IMR-90 (cell line): ENCODE measurements around the gene PKD1L1. TPM values are rescaled to one million over a fixed set of nuclear protein-coding genes. Genes with fewer than 3 reads are reported as not detected.

Experiments
- ATAC-seq: fragments of 200-7000 bp; cut with Tn5 transposase; 2 replicates; pipeline ENCODE4 v1.9.1; 2020; ENCODE audit warnings: low read depth, mild to moderate bottlenecking, moderate library complexity
- BruUV-seq: library from RNA; stranded (reverse); fragments of 400-500 nt; replicated peaks from 2 replicates; lab custom pipeline; 2021; lab: Mats Ljungman, UMichigan
- CTCF ChIA-PET: fragments of 300-600 bp; formaldehyde crosslinking; extraction: SDS; loops from one replicate; lab custom pipeline; 2021; ENCODE audit warnings: antibody characterized with exemption; lab: Yijun Ruan, JAX
- POLR2A ChIA-PET: fragments of 300-600 bp; sonication (Branson Sonifier 250); formaldehyde crosslinking; loops from one replicate; lab custom pipeline; 2022; ENCODE audit warnings: antibody characterized with exemption; ENCODE audit not compliant: unreplicated experiment; lab: Charles Lee
- DNase-seq: peaks from one replicate; pipeline ENCODE4 v3.0.0; 2013
- H2AFZ ChIP-seq: replicated peaks from 2 replicates; pipeline ENCODE3; 2013; ENCODE audit warnings: low read length, mild to moderate bottlenecking; ENCODE audit not compliant: poor library complexity
- H2AK5ac ChIP-seq: 2 replicates; pipeline ENCODE4 v1.6.1; 2013; ENCODE audit warnings: low read depth, low read length, inconsistent platforms
- H2AK9ac ChIP-seq: replicated peaks from 2 replicates; pipeline ENCODE3; 2013; ENCODE audit warnings: mild to moderate bottlenecking, low read depth, low read length, moderate library complexity; ENCODE audit not compliant: poor library complexity
- H2BK120ac ChIP-seq: 2 replicates; pipeline ENCODE4 v1.6.1; 2013; ENCODE audit warnings: low read depth, low read length, inconsistent platforms
- H2BK15ac ChIP-seq: 3 replicates; pipeline ENCODE4 v1.6.1; 2013; ENCODE audit warnings: low read depth, low read length, inconsistent platforms
- H2BK20ac ChIP-seq: 2 replicates; pipeline ENCODE4 v1.6.1; 2013; ENCODE audit warnings: low read depth, mild to moderate bottlenecking, inconsistent platforms, low read length, moderate library complexity
- H2BK5ac ChIP-seq: 2 replicates; pipeline ENCODE4 v1.6.1; 2013; ENCODE audit warnings: mild to moderate bottlenecking, low read depth, low read length, inconsistent platforms; ENCODE audit not compliant: poor library complexity, severe bottlenecking
- H3K14ac ChIP-seq: replicated peaks from 2 replicates; pipeline ENCODE4 v1.6.1; 2013; ENCODE audit warnings: low read depth, low read length, inconsistent platforms
- H3K18ac ChIP-seq: 2 replicates; pipeline ENCODE4 v1.6.1; 2013; ENCODE audit warnings: low read depth, low read length, control low read depth
- H3K23ac ChIP-seq: 2 replicates; pipeline ENCODE4 v1.6.1; 2013; ENCODE audit warnings: low read depth, low read length, inconsistent platforms
- H3K27ac ChIP-seq: 2 replicates; pipeline ENCODE4 v1.5.1; 2013; ENCODE audit warnings: mild to moderate bottlenecking, control low read depth, low read length; ENCODE audit not compliant: insufficient read depth
- H3K27me3 ChIP-seq: 2 replicates; pipeline ENCODE4 v1.6.1; 2013; ENCODE audit warnings: low read length; ENCODE audit not compliant: control insufficient read depth, insufficient read depth
- H3K36me3 ChIP-seq: 2 replicates; pipeline ENCODE4 v1.6.1; 2013; ENCODE audit warnings: low read length, mixed read lengths; ENCODE audit not compliant: control insufficient read depth, insufficient read depth
- H3K4ac ChIP-seq: 2 replicates; pipeline ENCODE4 v1.6.1; 2013; ENCODE audit warnings: low read depth, low read length, inconsistent platforms
- H3K4me1 ChIP-seq: 2 replicates; pipeline ENCODE4 v1.6.1; 2013; ENCODE audit warnings: low read length, mixed read lengths; ENCODE audit not compliant: control insufficient read depth, insufficient read depth
- H3K4me2 ChIP-seq: 2 replicates; pipeline ENCODE4 v1.6.1; 2013; ENCODE audit warnings: low read depth, mild to moderate bottlenecking, control low read depth, low read length, moderate library complexity
- H3K4me3 ChIP-seq: 2 replicates; pipeline ENCODE4 v1.5.1; 2013; ENCODE audit warnings: low read depth, mild to moderate bottlenecking, control low read depth, low read length, moderate library complexity; ENCODE audit not compliant: insufficient read depth
- H3K56ac ChIP-seq: 2 replicates; pipeline ENCODE4 v1.6.1; 2013; ENCODE audit warnings: low read length, inconsistent platforms; ENCODE audit not compliant: insufficient read depth; ENCODE audit errors: extremely low read depth
- H3K79me1 ChIP-seq, 2 experiments: 2 replicates each; pipeline ENCODE4 v1.6.1; 2013; ENCODE audit warnings: low read length in 2 of 2, inconsistent platforms in 1 of 2, low read depth in 1 of 2
- H3K9ac ChIP-seq: 2 replicates; pipeline ENCODE4 v1.6.1; 2013; ENCODE audit warnings: low read depth, low read length, control low read depth
- H3K9me1 ChIP-seq: 2 replicates; pipeline ENCODE4 v1.6.1; 2013; ENCODE audit warnings: low read length, inconsistent platforms; ENCODE audit not compliant: insufficient read depth
- H3K9me3 ChIP-seq: 2 replicates; pipeline ENCODE4 v1.6.1; 2013; ENCODE audit warnings: low read length; ENCODE audit not compliant: control insufficient read depth, insufficient read depth
- H4K20me1 ChIP-seq: 2 replicates; pipeline ENCODE4 v1.6.1; 2013; ENCODE audit warnings: low read length, inconsistent platforms; ENCODE audit not compliant: insufficient read depth
- H4K5ac ChIP-seq: 2 replicates; pipeline ENCODE4 v1.6.1; 2013; ENCODE audit warnings: mild to moderate bottlenecking, low read depth, low read length, control low read depth
- H4K8ac ChIP-seq, 2 experiments: 2 replicates each; pipeline ENCODE4 v1.6.1; 2013; ENCODE audit warnings: low read depth in 2 of 2, low read length in 2 of 2, control low read depth in 1 of 2, inconsistent platforms in 1 of 2
- H4K91ac ChIP-seq: 2 replicates; pipeline ENCODE4 v1.6.1; 2013; ENCODE audit warnings: low read depth, low read length, inconsistent platforms; ENCODE audit not compliant: insufficient read depth
- BHLHE40 ChIP-seq: fragments of 150-350 bp; IDR thresholded peaks from 2 replicates; pipeline ENCODE4 v1.6.1; 2016; ENCODE audit warnings: mild to moderate bottlenecking, low read depth, low read length
- CEBPB ChIP-seq: IDR thresholded peaks from 2 replicates; pipeline ENCODE4 v1.6.1; 2012; ENCODE audit warnings: low read depth, low read length, improper control_type of control experiment
- CHD1 ChIP-seq: IDR thresholded peaks from 2 replicates; pipeline ENCODE4 v1.6.1; 2012; ENCODE audit warnings: low read depth, low read length, improper control_type of control experiment
- MAFK ChIP-seq: IDR thresholded peaks from 2 replicates; pipeline ENCODE4 v1.6.1; 2012; ENCODE audit warnings: low read depth, low read length, improper control_type of control experiment
- NFE2L2 ChIP-seq: fragments of 150-350 bp; IDR thresholded peaks from 2 replicates; pipeline ENCODE4 v1.6.1; 2016; ENCODE audit warnings: low read depth, mild to moderate bottlenecking, low read length
- POLR2A ChIP-seq: IDR thresholded peaks from 2 replicates; pipeline ENCODE4 v1.6.1; 2012; ENCODE audit warnings: mild to moderate bottlenecking, low read depth, low read length
- RAD21 ChIP-seq: IDR thresholded peaks from 2 replicates; pipeline ENCODE4 v1.6.1; 2012; ENCODE audit warnings: low read length, improper control_type of control experiment
- RCOR1 ChIP-seq: IDR thresholded peaks from 2 replicates; pipeline ENCODE4 v1.6.1; 2012; ENCODE audit warnings: mild to moderate bottlenecking, low read length, improper control_type of control experiment; ENCODE audit not compliant: insufficient replicate concordance
- RFX5 ChIP-seq: IDR thresholded peaks from 2 replicates; pipeline ENCODE4 v1.8.0; 2012; ENCODE audit warnings: low read depth, mild to moderate bottlenecking, low read length, moderate library complexity
- WGBS, 2 experiments: methylation state at CpG; one replicate each; pipeline versions ENCODE4 v1.1.5 to v1.1.7; 2013; ENCODE audit warnings: missing lambda C conversion rate in 2 of 2; ENCODE audit not compliant: insufficient read length in 1 of 2; ENCODE audit errors: extremely low coverage in 2 of 2; 5-methylcytosine and 5-hydroxymethylcytosine counted together
- dilution Hi-C: fragments of 300-500 bp; cut with HindIII; formaldehyde crosslinking; loops from one replicate; pipeline ENCODE4 v1.14.3; 2018; ENCODE audit warnings: low sequenced_read_pairs; ENCODE audit not compliant: unreplicated experiment
- in situ Hi-C: fragments of 300-500 bp; cut with MboI; formaldehyde crosslinking; loops from 3 replicates; pipeline ENCODE4 v1.14.3; 2019; ENCODE audit warnings: low sequenced_read_pairs, inconsistent platforms, mixed read lengths
- intact Hi-C: fragments of 100-400 bp; cut with micrococcal nuclease; formaldehyde crosslinking; loops from 2 replicates; pipeline ENCODE4 v1.10.0; 2022
- polyA plus RNA-seq, 3 experiments: library from polyadenylated mRNA; depleted of rRNA; stranded (reverse); fragments of >200 nt; gene quantifications; 2 replicates each; pipeline ENCODE4 v1.2.3, GENCODE V29; 2012; ENCODE audit warnings: low replicate concordance in 1 of 3
- total RNA-seq: library from RNA; depleted of rRNA; stranded (reverse); fragments of >200 nt; gene quantifications from 2 replicates; pipeline ENCODE4 v1.2.3, GENCODE V29; 2012
- TF ChIP-seq, protein P1 (sequence below): fragments of 150-350 bp; IDR thresholded peaks from 2 replicates; pipeline ENCODE4 v1.6.1; 2016; ENCODE audit warnings: low read depth, mild to moderate bottlenecking, low read length, moderate library complexity, borderline replicate concordance
- TF ChIP-seq, protein P2 (sequence below): fragments of 150-350 bp; IDR thresholded peaks from 2 replicates; pipeline ENCODE4 v1.6.1; 2017; ENCODE audit warnings: mild to moderate bottlenecking, antibody characterized with exemption, low read length, low read depth

PKD1L1 gene
- total and polyA plus RNA-seq, 2 of the 4 experiments (the other 2 are of a cell fraction): under 0.01 to 0.15 TPM

- Histone ChIP-seq H3K9me1 (no peaks in the 10 kb centered on the region), H3K14ac (no peak overlapping the region), H4K5ac (no peak overlapping the region), H3K4me1 (no peaks in the 10 kb centered on the region), H4K20me1 (no peaks in the 10 kb centered on the region), H3K9me3 (no peaks in the 10 kb centered on the region), H2AFZ (no peak overlapping the region), H3K36me3 (no peaks in the 10 kb centered on the region), H3K23ac (no peak overlapping the region), H3K27me3 (peaks cover 55% of the 10 kb centered on the region), H3K18ac (no peak overlapping the region), H3K4me2 (no peak overlapping the region), H4K91ac (no peak overlapping the region), H3K4me3 (no peak overlapping the region), H2AK5ac (no peak overlapping the region), H2BK120ac (no peak overlapping the region), H2AK9ac (no peak overlapping the region), H2BK15ac (no peak overlapping the region), H3K27ac (no peak overlapping the region), H3K9ac (no peak overlapping the region), H3K79me1 (no peaks in the 10 kb centered on the region), H4K8ac (no peak overlapping the region), H3K56ac (no peak overlapping the region), H2BK20ac (no peak overlapping the region), H2BK5ac (no peak overlapping the region), H3K4ac (no peak overlapping the region)
- TF ChIP-seq POLR2A: no peak
- no peak for TF ChIP-seq MAFK
- no peak for TF ChIP-seq CHD1
- no peak for TF ChIP-seq CEBPB
- TF ChIP-seq, protein P1, sequence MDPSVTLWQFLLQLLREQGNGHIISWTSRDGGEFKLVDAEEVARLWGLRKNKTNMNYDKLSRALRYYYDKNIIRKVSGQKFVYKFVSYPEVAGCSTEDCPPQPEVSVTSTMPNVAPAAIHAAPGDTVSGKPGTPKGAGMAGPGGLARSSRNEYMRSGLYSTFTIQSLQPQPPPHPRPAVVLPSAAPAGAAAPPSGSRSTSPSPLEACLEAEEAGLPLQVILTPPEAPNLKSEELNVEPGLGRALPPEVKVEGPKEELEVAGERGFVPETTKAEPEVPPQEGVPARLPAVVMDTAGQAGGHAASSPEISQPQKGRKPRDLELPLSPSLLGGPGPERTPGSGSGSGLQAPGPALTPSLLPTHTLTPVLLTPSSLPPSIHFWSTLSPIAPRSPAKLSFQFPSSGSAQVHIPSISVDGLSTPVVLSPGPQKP: no peak
- TF ChIP-seq, protein P2, sequence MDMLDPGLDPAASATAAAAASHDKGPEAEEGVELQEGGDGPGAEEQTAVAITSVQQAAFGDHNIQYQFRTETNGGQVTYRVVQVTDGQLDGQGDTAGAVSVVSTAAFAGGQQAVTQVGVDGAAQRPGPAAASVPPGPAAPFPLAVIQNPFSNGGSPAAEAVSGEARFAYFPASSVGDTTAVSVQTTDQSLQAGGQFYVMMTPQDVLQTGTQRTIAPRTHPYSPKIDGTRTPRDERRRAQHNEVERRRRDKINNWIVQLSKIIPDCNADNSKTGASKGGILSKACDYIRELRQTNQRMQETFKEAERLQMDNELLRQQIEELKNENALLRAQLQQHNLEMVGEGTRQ: no peak
- TF ChIP-seq RCOR1: no peak
- no peak for TF ChIP-seq NFE2L2
- TF ChIP-seq RAD21: no peak
- TF ChIP-seq RFX5: no peak
- no peak for TF ChIP-seq BHLHE40
- 68% methylated on average over 4 of the region's 7 CpGs; no CpG with 5 or more reads in 1 of the 2 experiments for WGBS, 2 experiments
- ChIA-PET CTCF (interaction anchor here (0.6 kb wide), 1 partner anchor 677 kb away, joined by 3 read pairs; no protein-coding TSS in a partner anchor), POLR2A (no interaction called here)
- no peak for DNase-seq
- in situ Hi-C loops (no loop called here), intact Hi-C loops (no loop called here), dilution Hi-C loops (no loop called here)
- no peak for ATAC-seq
- BruUV-seq: no TSS peak
Observed at GRCh38 chr7:47889723-47890122, 58.5 kb downstream of the PKD1L1 start.
